Measurements from ENCODE around the gene HTR1E. TPM values are rescaled to one million over a fixed set of nuclear protein-coding genes. Genes with fewer than 3 reads are reported as not detected.

The HTR1E gene
- not detected in 2 replicates for total RNA-seq

GRCh38 chr6:86937219-86938079 is at the start of gene HTR1E:
Gene HTR1E (plus strand): TSS chr6:86937528. CDS start chr6:87015335, 77,807 bp downstream.

Other genes with a start within 250 kb of the HTR1E start
- gene CGA, start 157.6 kb downstream of the HTR1E start, total RNA-seq = not detected in 2 replicates
- gene ZNF292, start 218.0 kb downstream of the HTR1E start, total RNA-seq = 4.2 and 7.4 TPM in 2 replicates

Data from hair follicular keratinocyte (primary cell).